Activated T-helper 1 cell treated with Interleukin-2 at 50 U/mL for 16 hours (primary cell): ENCODE data around the gene KIF13A.
"Not testable (repeated sequence)": the region's sequence is repeated elsewhere in the genome, so short reads cannot be mapped to it uniquely, and the experiment has no call there.

Source experiments
- DNase-seq: peaks from one replicate; pipeline ENCODE4 v3.0.0-alpha.2; 2020; ENCODE audit warnings: low read depth

Gene KIF13A

GRCh38 chr6:17870300-17871188 is 116.9 kb downstream of the KIF13A start:
- DNase-seq: no peak

- DNase-seq: no peak
These were observed 117.7 kb downstream of the KIF13A start for GRCh38 chr6:17869753-17870050.

- DNase-seq: no peak
These were observed 118.3 kb downstream of the KIF13A start for GRCh38 chr6:17869010-17869752.

- no peak for DNase-seq
These were observed 119.6 kb downstream of the KIF13A start for GRCh38 chr6:17867880-17868279.

GRCh38 chr6:17866876-17867444 is 120.5 kb downstream of the KIF13A start:
- DNase-seq: no peak

GRCh38 chr6:17865798-17866725 is 121.4 kb downstream of the KIF13A start:
- DNase-seq: no peak

GRCh38 chr6:17865243-17865642 is 122.2 kb downstream of the KIF13A start:
- no peak for DNase-seq

GRCh38 chr6:17863901-17864754 is 123.3 kb downstream of the KIF13A start:
- DNase-seq: no peak

GRCh38 chr6:17861361-17861760 is 126.1 kb downstream of the KIF13A start:
- DNase-seq: no peak

GRCh38 chr6:17859846-17860245 is 127.6 kb downstream of the KIF13A start:
- no peak for DNase-seq

- no peak for DNase-seq
These were observed 128.9 kb downstream of the KIF13A start for GRCh38 chr6:17858584-17858983.

GRCh38 chr6:17857188-17857587 is 130.2 kb downstream of the KIF13A start:
- DNase-seq: not testable (repeated sequence)

GRCh38 chr6:17856306-17856705 is 131.1 kb downstream of the KIF13A start:
- DNase-seq: no peak

GRCh38 chr6:17855381-17855780 is 132.1 kb downstream of the KIF13A start:
- no peak for DNase-seq

- DNase-seq: no peak
These were observed 133.9 kb downstream of the KIF13A start for GRCh38 chr6:17853533-17853932.

- no peak for DNase-seq
These were observed 135.7 kb downstream of the KIF13A start for GRCh38 chr6:17851720-17852161.

GRCh38 chr6:17851001-17851719 is 136.3 kb downstream of the KIF13A start:
- DNase-seq: no peak

- no peak for DNase-seq
These were observed 137.2 kb downstream of the KIF13A start for GRCh38 chr6:17850281-17850680.

GRCh38 chr6:17847203-17847760 is 140.2 kb downstream of the KIF13A start:
- DNase-seq: no peak

GRCh38 chr6:17846762-17847161 is 140.7 kb downstream of the KIF13A start:
- no peak for DNase-seq
